HCT116 (cell line): Measurements from ENCODE around the gene BMP7. TPM values are rescaled to one million over a fixed set of nuclear protein-coding genes. Genes with fewer than 3 reads are reported as not detected.

ENCODE experiments used
- ATAC-seq: fragments of 200-7000 bp; cut with Tn5 transposase; 2 replicates; pipeline ENCODE4 v1.9.1; 2020; ENCODE audit warnings: mild to moderate bottlenecking, moderate library complexity
- BruUV-seq: library from RNA; stranded (reverse); fragments of 400-500 nt; replicated peaks from 2 replicates; lab custom pipeline; 2021; lab: Mats Ljungman, UMichigan
- CTCF ChIA-PET: fragments of 300-600 bp; sonication (Branson Sonifier 250); formaldehyde crosslinking; loops from one replicate; lab custom pipeline; 2021; ENCODE audit warnings: antibody characterized with exemption; lab: Charles Lee
- POLR2A ChIA-PET: fragments of 300-600, 350-600 bp; sonication (Branson Sonifier 250); formaldehyde crosslinking; loops from one replicate; lab custom pipeline; 2021; ENCODE audit warnings: antibody characterized with exemption; lab: Charles Lee
- RAD21 ChIA-PET, 2 experiments: fragments of 300-600 bp; sonication (Branson Sonifier 250); formaldehyde crosslinking; loops; one replicate each; lab custom pipeline; 2023; ENCODE audit warnings: low total read pairs in 2 of 2; ENCODE audit not compliant: uncharacterized antibody in 2 of 2, unreplicated experiment in 2 of 2, low non-redundant PET in 1 of 2; lab: Charles Lee
- DNase-seq: peaks from one replicate; pipeline ENCODE4 v3.0.0-alpha.2; 2010; ENCODE audit warnings: low read depth, low spot score
- H2AFZ ChIP-seq: fragments of 200-600 bp; shearing (Covaris generic), sonication (generic); 2 replicates; pipeline ENCODE4 v1.6.1; 2017; ENCODE audit warnings: low read depth, mixed run types, mixed read lengths, antibody characterized with exemption, low read length; ENCODE audit not compliant: poor library complexity, severe bottlenecking
- H3K27ac ChIP-seq: 2 replicates; pipeline ENCODE4 v1.5.1; 2012; ENCODE audit warnings: low read depth, low read length
- H3K27me3 ChIP-seq: fragments of 200-600 bp; sonication (generic); 2 replicates; pipeline ENCODE4 v1.6.1; 2016; ENCODE audit warnings: mixed run types, low read length, mixed read lengths; ENCODE audit not compliant: insufficient read depth
- H3K36me3 ChIP-seq, 2 experiments: fragments of 200-500 bp in 1 of 2; fragments of 200-600 bp in 1 of 2; sonication (Bioruptor generic) in 1 of 2; sonication (generic) in 1 of 2; 2 replicates each; pipeline versions ENCODE4 v1.5.1 to v1.6.1; 2014 to 2016; ENCODE audit warnings: low read length in 2 of 2, inconsistent platforms in 1 of 2, mixed read lengths in 1 of 2, mixed run types in 1 of 2; ENCODE audit not compliant: insufficient read depth in 2 of 2, control insufficient read depth in 1 of 2
- H3K4me1 ChIP-seq, 2 experiments: fragments of 200-600 bp in 1 of 2; sonication (generic) in 1 of 2; 2 replicates each; pipeline versions ENCODE4 v1.5.1 to v1.6.1; 2012 to 2017; ENCODE audit warnings: low read length in 2 of 2, inconsistent platforms in 1 of 2, mild to moderate bottlenecking in 1 of 2, mixed read lengths in 1 of 2, mixed run types in 1 of 2, moderate library complexity in 1 of 2; ENCODE audit not compliant: insufficient read depth in 2 of 2, control insufficient read depth in 1 of 2
- H3K4me2 ChIP-seq: fragments of 200-600 bp; sonication (generic); 2 replicates; pipeline ENCODE4 v1.6.1; 2017; ENCODE audit warnings: mixed run types, low read length, mixed read lengths
- H3K4me3 ChIP-seq, 2 experiments: fragments of 200-600 bp in 1 of 2; sonication (generic) in 1 of 2; replicated peaks in 1 of 2; 2 replicates each; pipeline ENCODE4 v1.5.1; 2011 to 2016; ENCODE audit warnings: low read length in 2 of 2, control low read depth in 1 of 2, low read depth in 1 of 2, mild to moderate bottlenecking in 1 of 2, mixed read lengths in 1 of 2, mixed run types in 1 of 2
- H3K79me2 ChIP-seq: fragments of 200-600 bp; sonication (generic); 2 replicates; pipeline ENCODE4 v1.6.1; 2017; ENCODE audit warnings: mild to moderate bottlenecking, mixed run types, low read length, moderate library complexity, mixed read lengths; ENCODE audit not compliant: insufficient read depth
- H3K9ac ChIP-seq: fragments of 200-600 bp; sonication (generic); 2 replicates; pipeline ENCODE4 v1.6.1; 2016; ENCODE audit warnings: low read length, mixed read lengths
- H3K9me2 ChIP-seq: fragments of 200-600 bp; sonication (generic), shearing (Covaris generic); 2 replicates; pipeline ENCODE4 v1.6.1; 2017; ENCODE audit warnings: mixed run types, mild to moderate bottlenecking, moderate library complexity; ENCODE audit not compliant: insufficient read depth
- H3K9me3 ChIP-seq, 2 experiments: fragments of 200-500 bp in 1 of 2; fragments of 200-600 bp in 1 of 2; sonication (Bioruptor generic) in 1 of 2; sonication (generic) in 1 of 2; 2 replicates each; pipeline ENCODE4 v1.6.1; 2014 to 2017; ENCODE audit warnings: low read length in 2 of 2, mixed read lengths in 2 of 2, inconsistent platforms in 1 of 2, low read depth in 1 of 2, mild to moderate bottlenecking in 1 of 2, mixed run types in 1 of 2, moderate library complexity in 1 of 2; ENCODE audit not compliant: control insufficient read depth in 1 of 2, insufficient read depth in 1 of 2
- H4K20me1 ChIP-seq: fragments of 200-600 bp; sonication (generic), shearing (Covaris generic); 2 replicates; pipeline ENCODE4 v1.6.1; 2017; ENCODE audit warnings: mixed run types, mild to moderate bottlenecking, moderate library complexity; ENCODE audit not compliant: insufficient read depth
- CEBPB ChIP-seq: IDR thresholded peaks from 2 replicates; pipeline ENCODE4 v1.6.1; 2012; ENCODE audit warnings: low read depth
- CTCF ChIP-seq, 3 experiments: fragments of 200-600 bp in 1 of 3; sonication (generic) in 1 of 3; IDR thresholded peaks in 2 of 3; conservative IDR thresholded peaks in 1 of 3; 2 replicates each; pipeline ENCODE4 v1.5.1; 2012 to 2017; ENCODE audit warnings: low read depth in 2 of 3, low read length in 2 of 3, antibody characterized with exemption in 1 of 3, borderline replicate concordance in 1 of 3, control low read depth in 1 of 3, mild to moderate bottlenecking in 1 of 3, mixed read lengths in 1 of 3, mixed run types in 1 of 3, moderate library complexity in 1 of 3; ENCODE audit not compliant: insufficient read depth in 1 of 3
- ELF1 ChIP-seq: IDR thresholded peaks from 2 replicates; pipeline ENCODE4 v1.6.1; 2012; ENCODE audit warnings: low read depth, borderline replicate concordance
- EZH2 ChIP-seq: fragments of 200-600 bp; sonication (generic); IDR thresholded peaks from 2 replicates; pipeline ENCODE4 v1.6.1; 2017; ENCODE audit warnings: antibody characterized with exemption, mixed run types
- FOSL1 ChIP-seq: IDR thresholded peaks from 2 replicates; pipeline ENCODE4 v1.6.1; 2012; ENCODE audit warnings: low read depth
- MAX ChIP-seq: IDR thresholded peaks from 2 replicates; pipeline ENCODE4 v1.6.1; 2012
- POLR2A ChIP-seq: IDR thresholded peaks from 2 replicates; pipeline ENCODE4 v1.7.0; 2011; ENCODE audit warnings: borderline replicate concordance; ENCODE audit not compliant: insufficient read depth, insufficient read length; ENCODE audit errors: extremely low read depth
- POLR2AphosphoS5 ChIP-seq: IDR thresholded peaks from 2 replicates; pipeline ENCODE4 v1.6.1; 2011; ENCODE audit warnings: mild to moderate bottlenecking, low read depth, low read length, moderate library complexity
- REST ChIP-seq: IDR thresholded peaks from 2 replicates; pipeline ENCODE4 v1.6.1; 2012; ENCODE audit warnings: low read depth
- SP1 ChIP-seq: IDR thresholded peaks from 2 replicates; pipeline ENCODE4 v1.6.1; 2012; ENCODE audit warnings: low read depth
- TCF7L2 ChIP-seq: IDR thresholded peaks from 2 replicates; pipeline ENCODE4 v1.7.0; 2011; ENCODE audit warnings: borderline replicate concordance, inconsistent platforms; ENCODE audit not compliant: insufficient read depth, insufficient read length; ENCODE audit errors: extremely low read depth
- YY1 ChIP-seq: IDR thresholded peaks from 2 replicates; pipeline ENCODE4 v1.6.1; 2011; ENCODE audit warnings: low read length, low read depth, moderate library complexity, mild to moderate bottlenecking; ENCODE audit not compliant: insufficient replicate concordance; ENCODE audit errors: extremely low read depth
- ZNF274 ChIP-seq: fragments of 200-500 bp; sonication (Bioruptor generic); IDR thresholded peaks from 2 replicates; pipeline ENCODE4 v1.6.1; 2014; ENCODE audit warnings: mild to moderate bottlenecking, low read depth, low read length, inconsistent platforms
- intact Hi-C: fragments of 100-400 bp; cut with micrococcal nuclease; formaldehyde crosslinking; loops from 2 replicates; pipeline ENCODE4 v1.10.0; 2022
- total RNA-seq: library from RNA; stranded (reverse); gene quantifications from one replicate; pipeline ENCODE4 v1.2.1, GENCODE V29; 2021; ENCODE audit not compliant: unreplicated experiment

BMP7 gene
- total RNA-seq, 1 experiment from 2014 or later, result 7.0 TPM

- no peaks in the 10 kb centered on the region for H3K9me2 ChIP-seq
- H3K9ac ChIP-seq, result no peak overlapping the region
- no peaks in the 10 kb centered on the region for H3K9me3 ChIP-seq
- peaks cover 11% of the 10 kb centered on the region; the same call in 1 of the 2 replicates for H3K27me3 ChIP-seq
- no peak overlapping the region for H3K4me2 ChIP-seq
- ATAC-seq (no peak), DNase-seq (no peak)
- H3K4me1 ChIP-seq, result peaks cover 22 to 59% of the 10 kb centered on the region in 2 experiments
- ChIA-PET CTCF (no interaction called here), POLR2A (no interaction called here), RAD21 (no interaction called here)
- TF ChIP-seq POLR2A (no peak), ELF1 (no peak), YY1 (no peak), POLR2AphosphoS5 (no peak), TCF7L2 (no peak), EZH2 (no peak), FOSL1 (no peak), REST (no peak), MAX (no peak), CTCF (IDR thresholded peaks at IDR 0.05 in 2 of 3, conservative IDR thresholded peaks at IDR 0.05 in 1 of 3; ENCODE audit: borderline replicate concordance in 1 of 3, insufficient read depth in 1 of 3, low read depth in 2 of 3, low read length in 2 of 3) (no peak), CEBPB (no peak), ZNF274 (no peak), SP1 (no peak)
- H4K20me1 ChIP-seq, result no peaks in the 10 kb centered on the region
- BruUV-seq, result no TSS peak
- intact Hi-C loops, result no loop called here
- no peaks in the 10 kb centered on the region for H3K36me3 ChIP-seq
- no peak overlapping the region for H2AFZ ChIP-seq
- H3K27ac ChIP-seq, result no peak overlapping the region
- H3K79me2 ChIP-seq, result no peaks in the 10 kb centered on the region
- no peak overlapping the region for H3K4me3 ChIP-seq
Observed at GRCh38 chr20:57210054-57210910, 56.2 kb downstream of the BMP7 start.
